OCI-LY7 (cell line): ENCODE results near the gene MRNIP. TPM values are rescaled to one million over a fixed set of nuclear protein-coding genes. Genes with fewer than 3 reads are reported as not detected.

ENCODE experiments used
- BruUV-seq: library from RNA; stranded (reverse); fragments of 400-500 nt; replicated peaks from 2 replicates; lab custom pipeline; 2021; lab: Mats Ljungman, UMichigan
- CTCF ChIA-PET: fragments of 300-600 bp; sonication (Branson Sonifier 250); formaldehyde crosslinking; loops from one replicate; lab custom pipeline; 2022; ENCODE audit warnings: antibody characterized with exemption; ENCODE audit not compliant: unreplicated experiment; lab: Charles Lee
- POLR2A ChIA-PET: fragments of 300-600 bp; sonication (Branson Sonifier 250); formaldehyde crosslinking; loops from one replicate; lab custom pipeline; 2022; ENCODE audit warnings: antibody characterized with exemption; lab: Charles Lee
- DNase-seq: peaks from one replicate; pipeline ENCODE4 v3.0.0-alpha.2; 2015; ENCODE audit warnings: low spot score
- H2AFZ ChIP-seq: fragments of 200-600 bp; sonication (generic), shearing (Covaris generic); 2 replicates; pipeline ENCODE4 v1.6.1; 2014; ENCODE audit warnings: mild to moderate bottlenecking, antibody characterized with exemption, low read length, moderate library complexity
- H3K27ac ChIP-seq: fragments of 200-600 bp; sonication (generic); 2 replicates; pipeline ENCODE4 v1.5.1; 2014; ENCODE audit warnings: mixed run types, low read depth, mild to moderate bottlenecking, moderate library complexity, low read length, inconsistent platforms; ENCODE audit not compliant: poor library complexity, severe bottlenecking
- H3K36me3 ChIP-seq: fragments of 200-600 bp; sonication (generic); 2 replicates; pipeline ENCODE4 v1.6.1; 2014; ENCODE audit warnings: mild to moderate bottlenecking, antibody characterized with exemption, low read length, moderate library complexity, mixed read lengths; ENCODE audit not compliant: insufficient read depth
- H3K4me1 ChIP-seq: fragments of 200-600 bp; sonication (generic); 2 replicates; pipeline ENCODE4 v1.5.1; 2014; ENCODE audit warnings: mild to moderate bottlenecking, low read length; ENCODE audit not compliant: insufficient read depth, poor library complexity, severe bottlenecking
- H3K4me2 ChIP-seq: fragments of 200-600 bp; sonication (generic); 2 replicates; pipeline ENCODE4 v1.6.1; 2014; ENCODE audit warnings: mild to moderate bottlenecking, low read length
- H3K4me3 ChIP-seq: fragments of 200-600 bp; sonication (generic); 2 replicates; pipeline ENCODE4 v1.5.1; 2014; ENCODE audit warnings: mild to moderate bottlenecking, low read depth, low read length; ENCODE audit not compliant: poor library complexity, severe bottlenecking
- H3K79me2 ChIP-seq: fragments of 200-600 bp; sonication (generic); 2 replicates; pipeline ENCODE4 v1.6.1; 2016; ENCODE audit warnings: low read depth, mild to moderate bottlenecking, low read length, moderate library complexity, mixed read lengths; ENCODE audit not compliant: insufficient read depth
- H3K9me2 ChIP-seq: fragments of 200-600 bp; sonication (generic); 2 replicates; pipeline ENCODE4 v1.6.1; 2016; ENCODE audit warnings: mild to moderate bottlenecking, low read length, mixed read lengths; ENCODE audit not compliant: insufficient read depth
- H3K9me3 ChIP-seq: fragments of 200-600 bp; sonication (generic); 2 replicates; pipeline ENCODE4 v1.6.1; 2014; ENCODE audit warnings: mild to moderate bottlenecking, mixed run types, low read length, mixed read lengths
- H4K20me1 ChIP-seq: fragments of 200-600 bp; sonication (generic); 2 replicates; pipeline ENCODE4 v1.6.1; 2014; ENCODE audit warnings: mild to moderate bottlenecking, antibody characterized with exemption, low read length, moderate library complexity, mixed read lengths; ENCODE audit not compliant: insufficient read depth
- CTCF ChIP-seq: fragments of 200-600 bp; sonication (generic); conservative IDR thresholded peaks from 2 replicates; pipeline ENCODE4 v1.5.1; 2014; ENCODE audit warnings: mild to moderate bottlenecking, antibody characterized with exemption, low read length, moderate library complexity, mixed read lengths
- EZH2phosphoT487 ChIP-seq: fragments of 200-600 bp; sonication (generic); IDR thresholded peaks from 2 replicates; pipeline ENCODE4 v1.6.1; 2018; ENCODE audit warnings: low read depth, borderline replicate concordance, mild to moderate bottlenecking, mixed run types, antibody characterized with exemption, low read length, moderate library complexity, mixed read lengths
- intact Hi-C: fragments of 100-400 bp; cut with micrococcal nuclease; formaldehyde crosslinking; loops from one replicate; pipeline ENCODE4 v1.10.0; 2022; ENCODE audit not compliant: unreplicated experiment
- total RNA-seq, 2 experiments: library from RNA; depleted of rRNA in 1 of 2; stranded (reverse); fragments of >200 nt in 1 of 2; shearing (Covaris generic) in 1 of 2; gene quantifications; 2 replicates each; pipeline ENCODE4 v1.2.3, GENCODE V29; 2014 to 2022

MRNIP gene
- total RNA-seq, 2 experiments from 2014 or later: 70.5 to 78.7 TPM

GRCh38 chr5:179802950-179803562 is 55.6 kb downstream of the MRNIP start:
- intact Hi-C loops: loop anchor here (10.0 kb wide), 1 partner anchor 1688 kb away; the partner anchor contains the start of gene N4BP3
- Histone ChIP-seq H3K4me1 (peaks cover 20% of the 10 kb centered on the region), H3K9me3 (no peaks in the 10 kb centered on the region), H4K20me1 (no peaks in the 10 kb centered on the region), H3K9me2 (no peaks in the 10 kb centered on the region), H2AFZ (no peak overlapping the region), H3K79me2 (no peaks in the 10 kb centered on the region), H3K4me2 (no peak overlapping the region), H3K4me3 (no peak overlapping the region), H3K27ac (no peak overlapping the region), H3K36me3 (peaks cover 23% of the 10 kb centered on the region; the same call in 1 of the 2 replicates)
- ChIA-PET POLR2A (no interaction called here), CTCF (interaction anchor here (0.6 kb wide), 1 partner anchor 105 kb away, joined by 4 read pairs; no protein-coding TSS in a partner anchor)
- no peak for DNase-seq
- no TSS peak for BruUV-seq
- TF ChIP-seq EZH2phosphoT487 (no peak), CTCF (no peak)

- Histone ChIP-seq H3K79me2 (no peaks in the 10 kb centered on the region), H3K9me3 (no peaks in the 10 kb centered on the region), H3K9me2 (no peaks in the 10 kb centered on the region), H3K4me2 (no peak overlapping the region), H3K27ac (no peak overlapping the region), H4K20me1 (no peaks in the 10 kb centered on the region), H2AFZ (no peak overlapping the region), H3K4me3 (no peak overlapping the region), H3K4me1 (peaks cover 20% of the 10 kb centered on the region), H3K36me3 (peaks cover 29% of the 10 kb centered on the region; the same call in 1 of the 2 replicates)
- CTCF ChIA-PET: interaction anchor here (0.6 kb wide), 3 partner anchors 67 to 164 kb away, joined by 3 to 8 read pairs (median 4); no protein-coding TSS in a partner anchor
- no TSS peak for BruUV-seq
- POLR2A ChIA-PET: interaction anchor here (0.7 kb wide), 1 partner anchor 31 kb away, joined by 3 read pairs; no protein-coding TSS in a partner anchor
- DNase-seq: no peak
- intact Hi-C loops: loop anchor here (10.0 kb wide), 1 partner anchor 1688 kb away; the partner anchor contains the start of gene N4BP3
- TF ChIP-seq EZH2phosphoT487: no peak
- peak; percentile 44; the same call in 1 of the 2 replicates for TF ChIP-seq CTCF
Observed at GRCh38 chr5:179802207-179802883, 56.3 kb downstream of the MRNIP start.
